Smooth muscle cell of the brain vasculature (primary cell): ENCODE data around the gene OR10H2.
"Not testable (repeated sequence)": the region's sequence is repeated elsewhere in the genome, so short reads cannot be mapped to it uniquely, and the experiment has no call there.

Source experiments
- DNase-seq: peaks from one replicate; pipeline ENCODE4 v3.0.0-alpha.2; 2012; ENCODE audit warnings: low read depth, low spot score

The OR10H2 gene

GRCh38 chr19:15727724-15728123 lies at the start of gene OR10H2:
Gene OR10H2, plus strand, starts transcription at chr19:15728024. Its CDS starts 20 bp downstream, at chr19:15728044.
- no peak for DNase-seq

GRCh38 chr19:15679089-15679488 lies 48.7 kb upstream of the OR10H2 start:
- no peak for DNase-seq

GRCh38 chr19:15679865-15680264 lies 48.0 kb upstream of the OR10H2 start:
- not testable (repeated sequence) for DNase-seq

- DNase-seq: no peak
Measured at GRCh38 chr19:15680478-15681322, 47.1 kb upstream of the OR10H2 start.

GRCh38 chr19:15683411-15683810 lies 44.4 kb upstream of the OR10H2 start:
- no peak for DNase-seq

GRCh38 chr19:15684828-15685227 lies 43.0 kb upstream of the OR10H2 start:
- no peak for DNase-seq

GRCh38 chr19:15696654-15697194 lies 31.1 kb upstream of the OR10H2 start:
- DNase-seq: no peak

- DNase-seq: no peak
Measured at GRCh38 chr19:15701757-15702533, 25.9 kb upstream of the OR10H2 start.

GRCh38 chr19:15702534-15702930 lies 25.3 kb upstream of the OR10H2 start:
- no peak for DNase-seq

GRCh38 chr19:15714638-15715037 lies 13.2 kb upstream of the OR10H2 start:
- no peak for DNase-seq

- no peak for DNase-seq
Measured at GRCh38 chr19:15715642-15716041, 12.2 kb upstream of the OR10H2 start.

GRCh38 chr19:15717809-15718208 lies 10.0 kb upstream of the OR10H2 start:
- no peak for DNase-seq

GRCh38 chr19:15721268-15721667 lies 6.6 kb upstream of the OR10H2 start:
- no peak for DNase-seq

- no peak for DNase-seq
Measured at GRCh38 chr19:15722956-15723355, 4.9 kb upstream of the OR10H2 start.

GRCh38 chr19:15730538-15730937 lies 2.7 kb downstream of the OR10H2 start:
- DNase-seq: no peak

- DNase-seq: no peak
Measured at GRCh38 chr19:15732388-15732787, 4.6 kb downstream of the OR10H2 start.

GRCh38 chr19:15733895-15734294 lies 6.1 kb downstream of the OR10H2 start:
- no peak for DNase-seq

- DNase-seq: no peak
Measured at GRCh38 chr19:15737722-15738121, 9.9 kb downstream of the OR10H2 start, which contains the start of gene OR10H3. Gene OR10H3, plus strand, starts transcription at chr19:15737985. Its CDS starts 3,408 bp downstream, at chr19:15741393.

GRCh38 chr19:15740785-15741184 lies 13.0 kb downstream of the OR10H2 start:
- DNase-seq: no peak

- no peak for DNase-seq
Measured at GRCh38 chr19:15748239-15748638, 20.4 kb downstream of the OR10H2 start.

- no peak for DNase-seq
Measured at GRCh38 chr19:15758379-15758778, 30.6 kb downstream of the OR10H2 start.

- no peak for DNase-seq
Measured at GRCh38 chr19:15759962-15760565, 32.2 kb downstream of the OR10H2 start.
